Right ventricle myocardium inferior (tissue), 1 donor: ENCODE measurements around the gene CREBBP. TPM values are rescaled to one million over a fixed set of nuclear protein-coding genes. Genes with fewer than 3 reads are reported as not detected.

Experiments
- ATAC-seq: fragments of 200-7000 bp; cut with Tn5 transposase; one replicate; pipeline ENCODE4 v1.9.1; 2020; ENCODE audit warnings: mild to moderate bottlenecking, moderate library complexity
- DNase-seq: peaks from one replicate; pipeline ENCODE4 v3.0.0; 2021; ENCODE audit errors: missing footprints
- intact Hi-C: fragments of 100-400 bp; cut with DNase I; formaldehyde crosslinking; loops from one replicate; pipeline ENCODE4 v1.11.0; 2022
- total RNA-seq: library from RNA; stranded (reverse); fragmentation: NEBNext Ultra II Directional; extraction: Animal tissue kit (Norgen Biotek cat#: 25700); gene quantifications from one replicate; pipeline ENCODE4 v1.2.1, GENCODE V29; 2021
- donor health status: DM: no; HTN: yes; CAD: no; lungs with severe emphysema.

The CREBBP gene
- total RNA-seq, 1 donor from 2014 or later: 38.0 TPM

DNA sequence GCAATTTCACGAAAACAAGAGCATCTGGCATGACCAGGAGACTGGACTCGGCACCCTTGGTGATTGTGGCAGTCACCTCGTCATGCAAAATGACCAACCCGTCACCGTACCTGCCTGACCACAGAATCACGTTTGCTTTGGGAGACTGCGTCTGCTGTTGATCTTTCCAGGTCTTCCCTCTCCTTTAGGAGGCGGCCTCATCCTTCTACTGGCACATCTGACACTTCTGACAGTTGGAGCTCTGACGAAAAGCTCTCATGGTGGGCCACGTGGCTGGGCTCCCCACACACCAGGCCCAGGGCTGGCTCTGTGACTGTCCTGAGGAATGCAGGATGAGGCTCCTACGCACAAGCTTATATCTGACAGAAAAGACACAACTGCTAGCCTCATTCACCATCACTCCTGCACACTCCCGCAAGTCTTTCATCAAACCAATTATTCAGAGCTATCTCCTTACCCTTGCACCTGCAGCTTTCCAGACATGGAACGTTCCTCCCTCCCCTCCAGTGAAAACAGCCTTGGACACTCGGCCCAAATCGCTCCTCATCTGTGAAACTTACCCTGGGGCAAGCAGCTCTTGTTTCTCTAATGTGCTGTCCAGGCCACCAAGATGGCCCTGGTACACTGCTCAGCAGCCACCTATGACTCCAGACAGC, 166.8 kb downstream of the CREBBP start:
- intact Hi-C loops: loop anchor here (10.0 kb wide), 1 partner anchor 161 kb away; no protein-coding TSS in a partner anchor
- ATAC-seq (no peak), DNase-seq (no peak)

DNA sequence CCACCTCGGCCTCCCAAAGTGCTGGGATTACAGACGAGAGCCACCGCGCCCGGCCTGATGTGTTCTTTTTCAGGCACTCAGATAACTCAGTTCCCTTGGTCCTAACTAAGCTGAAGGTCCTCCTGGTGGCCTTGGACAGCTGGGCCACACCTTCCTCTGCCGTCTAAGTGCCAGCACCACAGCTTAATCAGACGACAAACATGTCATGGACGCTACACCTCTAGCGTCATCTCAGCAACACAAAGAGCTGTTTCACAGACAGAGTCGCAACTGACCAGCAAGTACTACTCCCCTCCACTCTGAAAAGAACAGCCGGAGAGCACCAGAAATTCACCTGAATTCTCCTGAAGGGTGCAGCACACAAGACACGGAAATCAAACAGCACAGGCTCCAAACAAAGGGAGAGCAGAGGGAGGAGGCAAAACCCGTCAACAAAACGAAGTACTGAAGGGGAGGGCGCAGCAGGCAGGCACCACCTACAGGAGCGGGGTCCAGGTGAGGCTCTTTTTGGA, 167.6 kb downstream of the CREBBP start:
- intact Hi-C loops: loop anchor here (10.0 kb wide), 1 partner anchor 162 kb away; no protein-coding TSS in a partner anchor
- ATAC-seq: no peak
- no peak for DNase-seq

DNA sequence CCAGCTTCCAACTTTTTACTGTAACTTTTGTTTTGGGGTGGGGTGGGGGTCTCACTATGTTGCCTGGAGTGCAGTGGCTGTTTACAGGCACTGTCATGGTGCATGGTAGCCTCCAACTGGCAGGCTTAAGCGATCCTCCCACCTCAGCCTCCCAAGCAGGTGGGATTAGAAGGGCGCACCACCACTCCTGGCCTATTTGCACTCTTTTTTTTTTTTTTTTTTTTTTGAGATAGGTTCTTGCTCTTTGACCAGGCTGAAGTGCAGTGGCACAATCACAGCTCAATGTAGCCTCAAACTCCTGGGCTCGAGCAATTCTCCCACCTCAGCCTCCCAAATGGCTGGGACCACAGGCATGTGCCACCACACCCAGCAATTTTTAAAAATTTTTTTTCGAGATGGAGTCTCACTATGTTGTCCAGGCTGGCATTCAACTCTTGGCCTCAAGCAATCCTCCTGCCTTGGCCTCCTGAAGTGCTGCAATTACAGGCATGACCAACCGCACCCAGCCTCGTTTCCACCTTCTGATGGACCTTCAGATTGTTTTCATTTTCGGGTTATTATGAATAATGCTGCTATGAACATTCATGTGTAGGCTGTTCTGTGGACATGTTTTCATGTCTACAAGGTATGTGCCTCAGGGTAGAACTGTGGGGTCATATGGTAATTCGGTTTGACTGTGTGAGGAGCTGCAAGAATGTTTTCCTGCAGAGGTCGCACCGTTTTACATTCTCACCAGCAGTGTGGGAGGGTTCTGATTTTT, 174.1 kb downstream of the CREBBP start:
- ATAC-seq (no peak), DNase-seq (no peak)
- intact Hi-C loops: no loop called here

DNA sequence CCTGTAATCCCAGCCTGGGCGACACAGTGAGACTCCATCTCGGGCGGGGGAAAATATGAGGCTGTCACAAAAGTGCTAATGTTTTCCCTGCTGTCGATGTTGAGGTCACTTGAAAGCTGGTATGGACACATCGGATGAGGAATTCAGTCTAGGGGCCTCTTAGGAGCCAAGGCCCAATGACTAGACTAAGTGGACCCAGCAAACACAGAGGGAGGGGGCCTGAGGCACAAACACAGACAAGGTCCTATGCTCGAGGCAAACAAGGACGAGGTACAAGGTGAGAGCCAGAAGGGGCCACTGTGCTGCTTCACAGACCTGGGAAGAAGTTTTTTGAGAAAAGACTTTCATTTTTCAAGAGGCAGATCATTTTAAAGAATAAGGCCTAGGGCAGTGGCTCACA, 178.4 kb downstream of the CREBBP start:
- intact Hi-C loops: no loop called here
- no peak for DNase-seq
- ATAC-seq: no peak

DNA sequence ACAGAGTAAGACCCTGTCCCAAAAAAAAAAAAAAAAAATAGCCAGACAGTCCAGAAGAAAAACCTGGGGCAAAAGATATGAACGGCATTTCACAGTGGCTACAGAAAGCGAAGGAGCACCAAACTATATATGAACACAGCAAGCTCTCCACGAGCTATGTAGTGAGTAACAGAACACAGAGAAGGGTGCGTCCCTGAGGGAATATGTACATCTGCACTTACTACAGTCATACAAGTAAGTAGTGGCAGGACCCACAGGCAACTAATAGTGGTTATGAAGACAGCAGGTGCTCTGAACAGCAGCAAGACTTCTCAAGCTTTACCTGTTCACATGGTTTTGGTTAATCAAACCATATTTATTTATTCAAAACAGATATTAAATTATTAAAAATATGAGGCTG, 179.0 kb downstream of the CREBBP start:
- DNase-seq: no peak
- ATAC-seq: no peak
- intact Hi-C loops: no loop called here

DNA sequence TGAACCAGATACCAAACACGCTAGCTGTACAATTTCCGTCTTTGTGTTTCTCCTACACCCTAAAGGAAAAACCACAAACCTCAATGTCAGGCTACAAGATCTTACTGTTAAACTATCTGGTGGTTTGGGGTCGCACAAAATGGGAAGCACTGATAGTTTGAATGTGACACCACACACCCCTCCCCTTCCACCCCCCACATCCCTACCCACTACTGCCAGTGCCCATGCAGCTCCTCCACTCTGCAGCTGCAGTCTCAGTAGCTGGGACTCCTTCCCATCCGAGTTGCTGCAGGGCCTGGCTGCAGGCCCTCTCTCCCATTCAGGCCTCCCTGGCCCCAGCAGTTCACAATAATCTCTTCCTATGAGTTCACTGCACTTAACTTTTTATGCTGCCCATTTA, 181.6 kb downstream of the CREBBP start:
- ATAC-seq (no peak), DNase-seq (no peak)
- intact Hi-C loops: no loop called here

DNA sequence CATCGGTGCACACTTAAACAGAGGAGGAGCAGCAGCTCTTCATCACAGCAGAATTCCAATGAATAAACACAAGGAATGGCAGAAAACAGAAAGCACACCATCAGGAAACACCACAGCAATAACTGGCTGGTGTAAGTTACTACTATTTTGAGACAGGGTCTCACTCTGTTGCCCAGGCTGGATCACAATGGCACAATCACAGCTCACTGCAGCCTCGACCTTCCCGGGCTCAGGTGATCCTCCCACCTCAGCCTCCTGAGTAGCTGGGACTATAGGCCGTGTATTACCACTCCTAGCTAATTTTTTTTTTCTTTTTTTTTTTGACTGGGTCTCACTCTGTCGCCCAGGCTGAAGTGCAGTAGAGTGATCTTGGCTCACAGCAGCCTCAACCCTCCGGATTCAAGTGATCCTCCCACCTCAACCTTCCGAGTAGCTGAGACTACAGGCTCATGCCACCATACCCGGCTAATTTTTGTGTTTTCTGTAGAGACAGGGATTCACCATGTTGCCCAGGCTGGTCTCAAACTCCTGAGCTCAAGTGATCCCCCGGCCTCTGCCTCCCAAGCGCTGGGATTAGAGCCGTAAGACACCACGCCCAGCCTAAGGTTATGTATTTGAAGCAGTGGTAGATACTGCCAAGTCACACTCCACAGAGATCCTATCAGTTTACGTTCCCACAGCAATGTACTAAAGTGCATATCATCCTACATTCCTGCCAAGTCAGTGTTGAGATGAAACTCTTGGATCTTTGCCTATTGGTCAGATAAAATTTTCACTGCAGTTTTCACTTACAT, 183.9 kb downstream of the CREBBP start:
- intact Hi-C loops: no loop called here
- DNase-seq (no peak), ATAC-seq (peak; percentile 80)

DNA sequence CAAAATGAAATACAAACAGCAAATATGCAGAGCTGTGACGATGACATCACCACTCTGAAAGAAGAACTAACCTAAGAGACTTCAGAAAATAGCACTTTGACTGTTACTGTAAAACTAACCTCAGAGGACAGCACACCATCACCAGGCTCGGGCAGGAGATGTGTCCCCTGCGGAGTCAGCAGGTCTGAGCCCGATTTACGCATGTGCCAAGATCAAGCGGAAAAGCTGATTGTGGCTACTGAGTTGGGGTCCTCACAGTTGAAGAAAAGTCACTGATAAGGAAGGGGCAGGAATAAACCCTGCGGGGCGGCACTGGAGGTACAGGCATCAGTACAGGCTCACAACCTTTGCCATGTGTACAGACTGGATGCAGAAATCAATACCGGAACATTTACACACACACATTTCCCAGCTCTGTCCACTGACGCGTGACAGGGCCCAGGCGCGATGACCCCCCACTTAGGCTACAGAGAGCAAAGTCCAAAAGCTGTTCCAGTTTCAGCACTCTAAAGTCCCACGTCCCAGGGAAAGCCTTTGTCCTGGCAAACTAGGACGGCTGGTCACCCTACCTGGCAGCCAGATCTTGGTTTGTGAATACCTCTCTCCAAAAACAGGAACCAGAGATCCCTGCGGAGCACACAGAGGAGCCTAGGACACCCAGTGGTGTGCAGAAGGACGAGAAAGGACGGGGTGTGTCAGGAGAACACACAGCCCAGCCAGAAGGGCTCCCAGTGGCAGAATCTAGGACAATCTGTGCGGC, 184.7 kb downstream of the CREBBP start:
- intact Hi-C loops: no loop called here
- peak; percentile 33 for ATAC-seq
- DNase-seq: no peak

DNA sequence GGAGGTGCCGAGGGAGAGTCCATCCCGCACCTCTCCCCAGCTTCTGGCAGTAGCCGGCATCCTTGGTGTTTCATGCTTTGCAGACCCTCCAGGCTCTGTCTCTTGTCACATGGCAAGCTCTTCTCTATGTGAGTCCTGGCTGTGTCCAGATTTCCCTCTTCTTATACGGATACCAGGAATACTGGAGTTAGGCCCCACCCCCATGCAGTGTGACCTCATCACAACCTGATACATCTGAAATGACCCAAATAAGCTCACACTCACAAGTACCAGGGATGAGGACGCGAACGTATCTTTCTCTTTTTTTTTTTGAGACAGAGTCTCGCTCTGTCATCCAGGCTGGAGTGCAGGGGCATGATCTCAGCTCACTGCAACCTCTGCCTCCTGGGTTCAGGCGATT, 186.5 kb downstream of the CREBBP start:
- DNase-seq (no peak), ATAC-seq (no peak)
- intact Hi-C loops: no loop called here

DNA sequence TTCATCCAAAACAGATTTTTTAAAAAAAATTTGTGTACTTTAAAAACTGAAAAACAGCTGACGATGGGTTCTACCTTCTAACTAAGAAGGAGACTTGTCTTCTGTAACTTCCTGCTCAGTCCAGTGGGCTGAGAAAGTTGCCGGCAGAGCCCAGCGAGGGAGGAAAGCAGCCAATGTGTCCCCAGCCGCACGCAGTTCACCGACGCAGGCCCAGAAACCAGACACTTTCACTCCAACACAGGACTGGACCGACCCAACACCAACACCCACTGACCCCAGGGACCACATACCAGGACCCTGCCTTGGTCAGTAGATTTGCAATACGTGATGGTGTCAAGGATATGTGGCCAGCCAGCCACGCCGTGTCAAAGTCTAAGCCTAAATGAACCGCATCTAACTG, 188.8 kb downstream of the CREBBP start:
- intact Hi-C loops: loop anchor here (2.0 kb wide), 1 partner anchor 189 kb away; the partner anchor contains the start of gene CREBBP
- DNase-seq (no peak), ATAC-seq (no peak)

DNA sequence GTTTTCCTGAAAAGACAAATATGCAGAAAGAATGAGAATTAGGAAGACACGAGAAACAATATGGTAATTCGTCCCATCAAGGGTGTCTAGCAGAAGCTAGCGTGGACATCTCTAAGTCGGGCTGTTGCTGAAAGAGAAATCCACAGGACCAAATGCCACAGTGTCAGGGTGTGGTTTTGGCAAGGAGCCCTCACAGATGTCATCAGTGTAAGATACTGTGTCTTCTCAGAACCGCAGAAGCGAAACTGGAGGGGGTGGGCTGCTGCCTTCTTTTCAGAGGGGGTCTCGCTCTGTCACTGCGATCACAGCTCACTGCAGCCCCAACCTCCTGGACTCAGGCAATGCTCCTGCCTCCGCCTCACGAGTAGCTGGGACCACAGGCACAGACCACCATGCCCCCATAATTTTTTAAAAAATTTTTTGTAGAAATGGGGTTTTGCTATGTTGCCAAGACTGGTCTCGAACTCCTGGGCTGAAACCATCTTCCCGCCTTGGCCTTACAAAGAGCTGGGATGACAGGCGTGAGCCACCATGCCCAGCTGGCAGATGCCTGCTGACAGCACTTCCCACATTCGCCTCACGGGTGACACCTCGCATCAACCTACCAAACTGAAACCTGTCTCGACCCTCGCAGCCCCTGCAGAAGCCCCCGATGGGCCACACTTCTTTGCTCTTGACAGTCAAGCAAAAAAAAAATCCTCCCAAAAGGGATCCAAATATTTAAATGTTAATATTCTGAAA, 189.4 kb downstream of the CREBBP start:
- ATAC-seq (peak; percentile 15), DNase-seq (no peak)
- intact Hi-C loops: loop anchor here (2.0 kb wide), 1 partner anchor 190 kb away; the partner anchor contains the start of gene CREBBP

DNA sequence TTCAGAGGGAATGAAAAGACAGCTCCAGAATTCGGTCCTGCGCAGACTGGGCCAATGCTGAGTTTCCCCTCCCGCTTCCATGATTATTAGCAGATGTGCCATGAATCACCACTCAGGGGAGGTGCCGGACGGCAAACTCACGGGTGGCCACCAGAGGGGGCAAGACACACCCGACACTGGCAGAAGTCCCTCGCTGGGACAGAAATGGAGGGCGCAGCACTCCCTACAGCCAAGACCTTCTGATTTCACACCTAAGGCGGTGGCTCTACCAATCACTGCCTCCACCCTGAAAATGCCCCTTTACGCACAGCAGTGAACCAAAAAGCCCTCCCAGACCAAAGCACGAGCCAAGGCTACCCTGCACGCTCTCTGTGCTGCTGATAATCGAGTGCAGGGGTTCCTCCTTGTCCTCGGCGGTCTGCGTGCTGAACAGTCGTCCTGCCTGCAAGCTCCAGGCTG, 190.0 kb downstream of the CREBBP start:
- intact Hi-C loops: loop anchor here (2.0 kb wide), 1 partner anchor 190 kb away; the partner anchor contains the start of gene CREBBP
- DNase-seq: peak; percentile 94
- ATAC-seq: peak; percentile 94

DNA sequence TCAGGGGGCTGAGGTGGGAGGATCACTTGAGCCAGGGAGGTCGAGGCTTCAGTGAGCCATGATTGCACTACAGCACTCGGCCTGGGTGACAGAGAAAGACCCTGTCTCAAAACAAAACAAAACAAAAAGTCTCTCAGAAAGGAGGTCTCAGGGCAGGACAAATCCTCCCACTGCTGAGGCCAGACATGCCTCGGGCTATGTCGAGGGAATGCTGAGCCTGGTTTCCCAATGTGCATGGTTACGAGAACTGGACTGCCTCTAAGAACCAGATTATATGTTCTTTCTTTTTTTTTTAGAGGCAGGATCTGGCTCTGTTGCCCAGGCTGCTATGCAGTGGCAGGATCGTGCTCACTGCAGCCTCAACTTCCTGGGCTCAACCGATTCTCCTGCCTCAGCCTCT, 190.8 kb downstream of the CREBBP start:
- DNase-seq (no peak), ATAC-seq (no peak)
- intact Hi-C loops: loop anchor here (2.0 kb wide), 1 partner anchor 191 kb away; the partner anchor contains the start of gene CREBBP

DNA sequence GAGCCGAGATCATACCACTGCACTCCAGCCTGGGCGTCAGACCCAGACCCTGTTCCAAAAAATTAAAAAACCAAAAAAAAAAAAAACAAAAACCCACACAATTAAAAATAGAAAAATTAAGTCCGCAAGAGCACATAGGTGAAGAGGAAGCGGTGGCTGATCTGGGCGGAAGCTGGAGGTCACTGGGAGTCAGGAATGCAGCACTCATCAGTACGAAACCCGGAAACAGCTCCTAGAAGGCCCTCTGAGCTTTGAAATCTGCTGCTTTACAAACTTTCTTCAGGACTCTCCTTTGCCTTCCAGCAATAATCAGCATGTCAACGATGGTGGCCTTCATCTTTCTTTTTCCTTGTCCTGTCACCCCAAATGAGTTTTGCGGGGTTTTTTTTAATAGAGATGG, 192.7 kb downstream of the CREBBP start:
- intact Hi-C loops: no loop called here
- ATAC-seq: no peak
- no peak for DNase-seq

DNA sequence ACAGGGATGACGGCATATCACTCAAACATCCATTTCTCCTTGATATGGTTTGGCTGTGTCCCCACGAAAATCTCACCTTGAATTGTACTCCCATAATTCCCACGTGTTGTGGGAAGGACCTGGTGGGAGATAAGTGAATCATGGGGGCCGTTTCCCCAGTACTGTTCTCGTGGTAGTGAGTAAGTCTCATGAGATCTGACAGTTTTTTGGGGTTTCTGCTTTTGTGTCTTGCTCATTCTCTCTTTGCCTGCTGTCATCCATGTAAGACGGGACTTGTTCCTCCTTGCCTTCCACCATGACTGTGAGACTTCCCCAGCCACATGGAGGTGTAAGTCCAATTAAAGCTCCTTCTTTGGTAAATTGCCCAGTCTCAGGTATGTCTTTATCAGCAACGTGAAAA, 193.5 kb downstream of the CREBBP start:
- intact Hi-C loops: no loop called here
- ATAC-seq: no peak

DNA sequence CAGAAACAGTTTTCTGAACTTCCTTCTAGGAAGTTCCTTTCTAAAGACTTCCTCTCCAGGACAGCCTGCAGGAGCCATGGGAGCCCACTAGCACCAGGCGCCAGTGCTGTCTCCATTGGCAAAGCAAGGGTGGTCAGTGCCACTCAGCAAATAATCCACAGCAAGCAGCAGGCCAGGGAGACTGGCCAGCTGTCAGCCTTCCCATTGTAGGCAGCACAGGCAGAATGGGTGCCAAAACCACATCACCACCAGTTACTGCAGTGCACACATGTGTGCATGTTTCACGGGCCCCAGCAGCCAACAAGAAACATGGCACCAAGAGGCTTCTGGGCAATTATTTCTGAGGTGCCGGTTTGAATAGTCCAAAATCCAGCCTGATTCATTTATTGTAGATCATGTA, 199.3 kb downstream of the CREBBP start:
- DNase-seq (peak; percentile 62), ATAC-seq (peak; percentile 86)
- intact Hi-C loops: no loop called here

More for the DNA sequence above, 193.5 kb downstream of the CREBBP start:
- no peak for DNase-seq

DNA sequence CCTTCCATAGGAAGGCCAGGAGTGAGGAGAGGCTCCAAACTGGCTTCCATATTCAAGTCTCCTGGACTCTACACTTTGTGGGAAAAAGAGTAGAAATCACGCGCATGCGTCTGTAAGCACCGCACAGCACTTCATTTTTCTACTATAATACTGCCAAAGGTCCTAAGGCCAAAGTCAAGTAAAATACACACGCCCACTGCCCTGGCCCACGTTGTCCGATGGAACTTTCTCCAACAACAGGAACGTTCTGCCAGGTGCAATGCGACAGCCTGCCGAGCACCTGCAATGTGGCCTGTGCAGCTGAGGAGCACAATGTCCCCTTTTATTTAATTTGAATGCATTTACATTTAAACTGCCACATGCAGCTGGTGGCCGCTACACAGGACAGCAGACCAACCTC, 202.5 kb downstream of the CREBBP start:
- ATAC-seq (no peak), DNase-seq (no peak)
- intact Hi-C loops: no loop called here
